ENCODE results near the gene CEMP1.
"Not testable (repeated sequence)": the region's sequence is repeated elsewhere in the genome, so short reads cannot be mapped to it uniquely, and the experiment has no call there.

CEMP1 gene, protein sequence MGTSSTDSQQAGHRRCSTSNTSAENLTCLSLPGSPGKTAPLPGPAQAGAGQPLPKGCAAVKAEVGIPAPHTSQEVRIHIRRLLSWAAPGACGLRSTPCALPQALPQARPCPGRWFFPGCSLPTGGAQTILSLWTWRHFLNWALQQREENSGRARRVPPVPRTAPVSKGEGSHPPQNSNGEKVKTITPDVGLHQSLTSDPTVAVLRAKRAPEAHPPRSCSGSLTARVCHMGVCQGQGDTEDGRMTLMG

DNA sequence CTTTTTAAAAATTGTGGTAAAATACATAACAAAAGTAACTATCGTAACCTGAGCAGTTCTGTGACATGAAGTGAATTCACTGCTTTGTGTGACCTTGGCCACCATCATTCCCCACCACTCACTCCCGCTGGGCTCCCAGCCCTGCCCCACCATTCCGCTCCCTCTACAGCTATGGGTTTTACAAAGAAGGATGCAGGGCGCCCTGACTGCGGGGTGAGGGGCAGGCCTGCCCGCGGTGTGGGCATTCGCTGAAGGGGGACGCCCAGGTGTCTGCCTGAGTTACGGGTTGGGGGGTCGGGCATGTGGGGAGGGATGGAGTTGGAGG lies at the start of gene CEMP1:
Gene CEMP1 (minus strand): TSS at position 38 of the 325 bp plus-strand sequence. CDS start 335 bp downstream, outside the sequence.
- no peak for DNase-seq (ENCODE audit: low read depth)

DNA sequence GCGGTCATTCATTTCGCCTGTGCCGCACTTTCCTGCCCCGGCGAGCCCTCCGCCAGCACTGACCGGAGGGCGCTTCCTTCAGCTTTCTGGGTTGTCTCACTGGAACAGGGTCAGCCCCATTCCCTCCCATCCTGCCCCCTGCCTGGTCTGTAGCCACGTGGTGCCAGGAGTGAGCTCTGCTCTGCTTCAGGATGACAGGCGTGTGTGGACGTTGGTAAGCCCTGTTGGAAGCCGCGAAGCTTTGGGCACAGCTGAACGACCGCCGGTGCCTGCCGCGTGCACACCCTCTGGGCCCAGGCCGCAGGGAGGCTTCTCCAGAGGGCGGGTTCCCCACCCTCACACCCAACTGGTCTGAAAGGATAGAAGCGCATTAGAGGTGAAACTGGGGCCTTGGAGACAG lies 49.6 kb upstream of the CEMP1 start:
- not testable (repeated sequence) for DNase-seq (ENCODE audit: low read depth)

DNA sequence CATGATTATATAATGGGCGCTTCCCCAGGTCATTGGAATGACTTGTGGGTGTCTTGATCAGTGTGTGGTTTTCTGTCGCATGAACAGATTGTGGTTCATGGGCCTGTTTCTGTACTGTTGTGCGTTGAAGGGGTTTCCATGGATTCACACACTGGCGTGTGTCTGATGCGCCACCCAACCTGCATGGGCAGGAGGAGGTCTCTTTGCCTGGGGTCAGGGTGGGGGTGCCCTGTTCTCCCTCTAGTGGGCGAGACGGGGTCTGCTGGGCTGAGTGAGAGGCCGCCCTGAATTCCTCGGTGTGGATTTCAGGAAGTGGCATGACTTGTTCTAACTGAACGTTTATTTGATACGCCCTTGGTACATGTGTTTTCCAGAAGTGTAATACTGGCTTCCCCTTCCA lies 48.9 kb upstream of the CEMP1 start:
- DNase-seq (ENCODE audit: low read depth), result not testable (repeated sequence)

DNA sequence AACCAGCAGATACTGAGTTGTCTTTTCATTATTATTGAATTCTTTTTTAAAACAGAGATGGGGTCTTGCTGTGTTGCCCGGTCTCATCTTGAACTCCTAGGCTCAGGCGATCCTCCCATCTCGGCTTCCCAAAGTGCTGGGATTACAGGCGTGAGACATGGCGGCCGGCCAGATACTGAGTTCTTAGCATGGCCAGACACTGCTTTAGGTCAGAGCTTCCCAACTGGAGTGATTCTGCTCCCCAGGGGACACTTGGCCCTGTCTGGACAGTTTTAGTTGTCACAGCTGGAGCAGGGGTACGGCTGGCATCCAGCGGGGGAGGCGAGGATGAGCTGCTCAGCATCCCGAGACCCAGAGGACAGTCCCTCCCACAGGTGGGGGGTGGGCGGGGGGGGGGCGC lies 47.7 kb upstream of the CEMP1 start:
- not testable (repeated sequence) for DNase-seq (ENCODE audit: low read depth)

DNA sequence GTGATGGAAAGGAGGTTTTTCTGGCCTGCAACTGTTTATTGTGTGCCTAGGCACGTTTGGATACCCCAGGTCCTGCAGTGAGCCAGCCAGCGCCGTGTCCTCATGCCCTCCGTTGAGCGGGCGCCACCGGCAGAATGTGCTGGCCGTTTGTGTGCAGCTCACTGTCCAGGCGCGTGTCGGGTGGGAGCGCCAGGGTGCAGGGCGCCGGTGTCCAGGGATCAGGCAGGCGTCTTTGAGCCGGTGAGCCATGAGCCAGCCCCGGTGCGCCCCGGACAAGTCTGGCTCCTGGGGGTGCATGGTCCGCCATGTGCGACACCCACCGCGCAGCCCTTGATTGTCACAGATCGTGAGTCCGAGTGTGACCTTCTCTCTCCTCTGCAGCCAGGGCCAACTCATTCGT lies 45.8 kb upstream of the CEMP1 start:
- DNase-seq (ENCODE audit: low read depth), result not testable (repeated sequence)

DNA sequence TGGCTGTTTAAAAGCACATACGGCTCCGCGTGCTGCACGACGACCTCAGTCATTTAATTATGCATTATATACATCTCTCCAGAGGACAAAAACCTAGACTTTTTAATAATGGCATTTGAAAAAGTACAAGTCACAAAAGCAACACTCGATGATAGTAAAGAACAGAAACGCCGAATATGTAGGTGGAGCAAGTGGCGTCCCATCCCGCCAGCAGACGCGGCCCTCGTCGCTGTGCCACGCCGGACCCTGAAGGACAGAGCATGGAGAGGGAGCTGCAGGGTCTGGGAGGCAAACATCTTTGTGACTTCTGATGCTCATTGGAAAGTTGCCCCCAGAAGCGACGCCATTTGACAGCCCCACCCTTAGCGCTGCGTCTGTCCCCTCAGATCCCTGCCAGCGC lies 44.6 kb upstream of the CEMP1 start:
- not testable (repeated sequence) for DNase-seq (ENCODE audit: low read depth)

DNA sequence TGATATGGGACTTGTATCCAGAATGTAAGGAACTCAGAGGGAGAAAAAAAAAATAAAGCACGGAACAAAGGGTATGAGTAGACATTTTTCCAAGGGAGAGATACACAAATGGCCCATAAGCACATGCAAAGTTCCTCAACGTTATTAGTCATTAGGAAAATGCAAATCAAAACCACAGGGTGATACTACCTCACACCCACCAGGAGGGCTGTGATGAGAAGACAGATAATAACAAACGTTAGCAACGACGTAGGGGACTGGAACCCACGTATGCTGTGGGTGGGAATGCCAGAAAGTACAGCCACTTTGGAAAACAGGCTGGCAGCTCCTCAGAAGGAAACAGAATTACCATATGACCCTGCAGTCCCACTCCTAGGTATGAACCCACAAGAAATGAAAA lies 41.5 kb upstream of the CEMP1 start:
- not testable (repeated sequence) for DNase-seq (ENCODE audit: low read depth)

DNA sequence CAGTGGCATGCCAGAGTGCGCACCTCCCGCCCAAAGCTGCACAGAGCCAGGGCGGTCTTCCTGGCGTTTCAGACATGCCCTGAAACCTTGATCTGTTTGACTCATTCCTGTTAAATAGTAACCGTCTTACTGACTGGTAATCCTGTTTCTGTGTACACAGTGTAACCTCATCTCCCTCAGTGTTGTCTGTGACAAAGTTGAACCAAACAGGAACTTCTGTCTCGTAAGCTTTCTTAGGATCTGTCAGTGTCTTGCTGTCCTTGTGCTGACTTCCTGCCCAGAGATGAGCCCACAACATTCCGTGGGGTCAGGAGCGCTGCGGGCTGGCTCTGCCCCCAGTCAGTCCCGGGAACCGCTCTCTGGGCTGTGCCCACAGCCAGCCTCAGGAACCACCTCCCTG lies 37.4 kb upstream of the CEMP1 start:
- DNase-seq (ENCODE audit: low read depth), result not testable (repeated sequence)

DNA sequence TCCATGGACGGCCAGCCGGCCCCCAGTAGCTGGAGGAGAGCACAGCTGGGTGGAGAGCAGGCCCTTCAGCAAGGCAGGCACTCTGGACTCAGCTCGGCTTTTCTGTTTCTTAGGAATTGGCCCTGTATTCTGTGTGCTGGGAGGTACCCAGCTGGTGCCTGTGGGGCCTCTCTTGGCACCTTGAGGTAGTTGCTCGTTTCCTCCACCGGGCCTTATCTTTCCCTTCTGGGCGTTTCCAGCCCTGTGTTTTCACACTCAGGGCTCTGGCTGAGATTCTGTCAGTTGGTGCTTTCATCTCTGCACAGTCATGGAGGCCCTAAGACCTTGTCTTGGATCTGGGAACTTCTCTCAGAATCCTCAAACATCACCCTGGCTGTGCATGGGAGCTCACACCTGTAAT lies 36.3 kb upstream of the CEMP1 start:
- DNase-seq (ENCODE audit: low read depth), result not testable (repeated sequence)

DNA sequence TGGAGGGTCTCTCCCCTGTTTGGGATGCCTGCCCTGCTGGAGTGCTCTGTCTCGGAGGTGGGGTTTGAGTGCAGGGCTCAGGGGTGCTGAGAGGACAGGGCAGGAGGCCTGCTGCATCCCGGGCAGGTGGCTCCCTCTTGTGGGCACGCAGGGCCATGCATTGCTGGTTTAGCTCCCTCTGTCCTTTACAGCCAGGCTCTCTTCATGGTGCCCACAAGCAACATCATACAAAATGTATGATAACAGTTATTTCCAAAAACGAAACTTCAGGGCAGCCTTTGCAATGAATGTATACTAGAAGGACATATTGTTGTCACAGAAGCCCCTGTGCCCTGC lies 29.6 kb upstream of the CEMP1 start:
- not testable (repeated sequence) for DNase-seq (ENCODE audit: low read depth)

DNA sequence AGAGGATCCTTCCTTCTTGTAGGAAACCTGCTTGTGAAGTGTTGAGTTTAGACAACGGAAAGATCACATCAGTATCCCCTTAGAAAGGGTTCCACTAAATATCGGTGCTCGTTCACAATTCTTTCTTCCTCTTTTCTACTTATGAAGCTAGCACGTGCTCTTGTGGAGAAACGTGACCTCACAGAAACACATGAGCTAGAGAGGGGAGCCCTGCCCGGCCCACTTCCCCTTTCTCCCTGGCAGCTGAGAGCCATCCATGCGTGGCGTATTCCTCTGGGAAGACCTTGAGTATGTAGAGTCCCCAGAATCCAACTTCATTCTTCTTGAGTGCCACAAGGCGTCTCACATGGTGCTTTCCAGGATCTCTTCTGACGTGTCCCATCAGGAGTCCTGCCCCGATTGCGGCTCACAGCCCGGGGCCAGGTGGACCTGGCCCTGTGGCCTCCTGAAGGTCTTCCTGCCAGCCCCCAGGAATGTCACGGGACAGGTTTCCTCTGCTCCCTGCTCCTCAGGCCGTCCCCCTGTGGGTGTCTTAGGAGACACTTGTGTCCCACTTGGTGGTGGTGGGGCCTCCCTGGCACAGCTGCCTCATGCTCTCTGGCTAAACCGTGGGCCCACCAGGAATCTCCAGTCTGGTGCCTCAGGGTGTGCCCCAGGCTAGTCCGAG lies 29.1 kb upstream of the CEMP1 start:
- DNase-seq (ENCODE audit: low read depth), result not testable (repeated sequence)

DNA sequence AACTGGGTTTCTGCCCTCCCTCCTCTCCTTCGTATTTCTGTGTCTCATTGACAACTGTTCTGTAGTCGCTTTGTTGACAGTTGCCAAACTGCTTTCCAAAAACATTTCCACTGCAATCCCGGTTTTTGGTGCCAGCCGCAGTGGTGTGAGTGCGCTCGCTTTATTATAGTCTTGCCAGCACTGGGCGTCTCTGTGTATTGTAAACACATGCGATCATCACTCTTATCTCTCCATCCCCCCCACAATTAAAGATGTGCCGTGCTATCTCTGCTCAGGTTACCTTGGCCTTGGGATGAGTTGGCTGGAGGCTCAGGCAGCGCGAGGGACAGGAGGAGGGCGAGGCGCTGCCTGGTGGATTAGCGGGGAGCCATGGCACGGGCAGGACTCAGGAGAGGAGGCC lies 25.9 kb upstream of the CEMP1 start:
- not testable (repeated sequence) for DNase-seq (ENCODE audit: low read depth)

DNA sequence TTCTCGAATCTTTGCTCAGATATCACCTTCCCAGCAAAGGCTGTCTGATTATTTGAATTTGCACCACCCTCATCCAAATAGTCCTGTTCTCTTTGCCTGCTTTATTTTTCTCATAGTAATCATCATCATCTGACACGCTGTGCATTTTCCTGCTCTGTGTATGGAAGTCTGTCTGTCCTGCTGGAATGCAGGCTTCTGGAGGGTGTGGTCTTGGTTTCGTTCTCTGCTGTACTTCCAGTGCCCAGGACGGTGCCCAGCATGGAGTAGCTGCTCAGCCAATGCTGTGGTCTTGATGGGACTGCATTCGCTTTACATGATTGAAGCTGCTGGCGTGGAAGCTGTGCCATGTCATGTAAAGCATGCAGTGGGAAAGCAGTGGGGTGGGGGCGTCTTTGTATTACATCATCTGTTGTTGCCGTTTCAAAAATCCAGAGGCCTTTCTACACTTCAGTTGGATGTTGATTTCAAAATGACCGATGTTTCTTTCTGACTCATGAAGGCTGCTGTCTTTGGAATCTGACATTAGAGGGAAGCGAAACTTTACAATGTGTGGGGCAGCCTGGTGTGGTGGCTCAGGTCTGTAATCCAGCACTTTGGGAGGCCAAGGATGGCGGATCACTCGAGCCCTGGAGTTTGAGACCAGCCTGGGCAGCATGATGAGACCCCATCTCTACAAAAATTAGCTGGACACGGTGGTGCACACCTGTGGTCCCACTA lies 23.7 kb upstream of the CEMP1 start:
- not testable (repeated sequence) for DNase-seq (ENCODE audit: low read depth)

DNA sequence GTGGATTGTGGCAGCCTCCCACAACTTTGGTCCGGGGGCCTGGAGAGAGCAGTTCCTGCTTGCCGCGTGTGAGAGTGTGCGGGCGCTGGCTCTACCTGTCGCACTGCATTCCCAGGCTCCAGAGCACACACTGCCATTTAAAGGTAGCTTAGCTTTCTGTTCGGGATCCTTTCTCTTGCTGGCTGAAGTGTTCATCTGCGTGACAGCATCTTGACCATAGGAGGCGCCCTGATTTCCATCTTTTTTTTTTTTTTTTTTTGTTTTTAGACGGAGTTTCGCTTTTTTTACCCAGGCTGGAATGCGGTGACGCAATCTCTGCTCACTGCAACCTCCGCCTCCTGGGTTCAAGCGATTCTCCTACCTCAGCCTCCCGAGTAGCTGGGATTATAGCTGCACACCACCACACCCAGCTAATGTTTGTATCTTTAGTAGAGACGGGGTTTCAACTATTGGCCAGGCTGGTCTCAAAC lies 20.2 kb upstream of the CEMP1 start:
- DNase-seq (ENCODE audit: low read depth), result not testable (repeated sequence)

DNA sequence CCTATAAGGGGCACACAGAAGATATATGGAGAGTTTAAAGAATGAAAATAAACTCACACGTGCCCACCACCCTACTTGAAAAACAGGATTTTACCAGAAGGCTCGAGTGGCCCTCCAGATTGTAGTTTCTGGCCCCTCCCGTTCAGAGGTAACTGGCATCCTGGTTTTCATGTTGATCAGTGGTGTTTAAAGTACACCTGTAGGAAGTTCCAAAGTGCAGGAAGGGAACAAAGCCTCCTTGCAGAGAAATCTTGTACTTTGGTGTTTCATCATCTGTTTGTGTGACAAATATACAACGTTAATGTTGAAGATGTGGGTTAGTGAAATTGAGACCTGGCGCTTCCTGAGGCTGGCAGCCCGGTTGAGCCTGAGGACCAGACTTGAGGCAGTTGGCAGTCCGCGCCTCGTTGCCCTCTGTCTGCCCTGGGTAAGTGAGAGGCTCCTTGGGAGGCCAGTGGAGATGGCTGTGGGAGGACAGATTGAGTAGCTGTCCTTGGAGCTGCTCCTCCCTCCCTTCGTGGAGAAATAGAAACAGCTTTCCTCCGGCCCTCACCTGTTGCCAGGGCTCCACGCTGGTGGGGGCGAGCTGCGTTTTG lies 19.2 kb upstream of the CEMP1 start:
- not testable (repeated sequence) for DNase-seq (ENCODE audit: low read depth)

DNA sequence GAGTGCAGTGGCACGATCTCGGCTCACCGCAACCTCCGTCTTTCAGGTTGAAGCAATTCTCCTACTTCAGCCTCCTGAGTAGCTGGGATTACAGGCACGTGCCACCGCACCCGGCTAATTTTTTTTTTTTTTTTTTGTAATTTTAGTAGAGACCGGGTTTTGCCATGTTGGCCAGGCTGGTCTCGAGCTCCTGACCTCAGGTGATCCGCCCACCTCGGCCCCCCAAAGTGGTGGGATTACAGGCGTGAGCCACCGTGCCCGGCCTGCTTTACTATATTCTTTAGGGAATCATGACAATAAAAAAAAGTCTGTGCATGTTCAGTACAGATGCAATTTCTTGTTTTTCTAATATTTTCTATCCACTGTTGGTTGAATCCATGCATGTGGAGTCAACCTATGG lies 12.6 kb upstream of the CEMP1 start:
- DNase-seq (ENCODE audit: low read depth), result not testable (repeated sequence)

DNA sequence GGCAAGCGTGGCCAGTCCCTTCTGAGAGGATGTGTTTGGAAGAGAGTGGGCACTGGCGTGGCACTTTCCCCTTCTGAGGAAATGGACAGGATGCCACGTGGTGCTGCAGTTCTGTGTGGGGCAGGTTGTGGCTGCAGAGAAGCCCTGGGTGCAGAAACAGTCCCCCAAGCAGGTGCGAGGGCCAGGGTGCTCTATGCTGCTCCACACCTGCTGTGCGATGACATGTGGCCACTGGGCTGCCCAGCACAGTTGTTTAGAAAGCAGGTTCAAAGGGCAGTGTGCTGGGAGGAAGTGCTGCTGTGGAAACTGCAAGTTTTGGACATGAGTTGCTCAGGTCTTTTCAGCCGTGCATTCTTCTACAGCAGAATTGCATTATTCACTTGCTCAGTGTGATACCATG lies 10.2 kb upstream of the CEMP1 start:
- DNase-seq (ENCODE audit: low read depth), result not testable (repeated sequence)

DNA sequence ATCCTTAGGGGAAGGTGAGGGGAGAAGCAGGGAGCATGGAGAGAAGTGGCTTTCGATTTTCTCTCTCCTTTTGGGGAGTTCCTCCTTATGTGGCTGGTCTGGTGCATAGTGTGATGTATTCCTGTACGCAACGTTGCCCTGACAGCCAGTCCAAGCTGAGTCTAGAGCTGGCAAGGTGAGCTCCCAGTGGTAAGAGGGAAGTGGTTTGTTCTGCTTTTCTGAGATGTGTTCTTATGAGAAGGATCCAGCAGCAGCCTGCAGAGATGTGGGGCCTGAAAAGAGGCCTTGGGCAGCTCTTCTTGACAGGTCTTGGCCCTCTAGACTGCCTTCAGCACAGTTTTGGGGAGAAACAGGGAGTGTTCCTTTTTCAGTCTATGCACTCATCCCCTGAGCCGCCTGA lies 9.7 kb upstream of the CEMP1 start:
- not testable (repeated sequence) for DNase-seq (ENCODE audit: low read depth)

DNA sequence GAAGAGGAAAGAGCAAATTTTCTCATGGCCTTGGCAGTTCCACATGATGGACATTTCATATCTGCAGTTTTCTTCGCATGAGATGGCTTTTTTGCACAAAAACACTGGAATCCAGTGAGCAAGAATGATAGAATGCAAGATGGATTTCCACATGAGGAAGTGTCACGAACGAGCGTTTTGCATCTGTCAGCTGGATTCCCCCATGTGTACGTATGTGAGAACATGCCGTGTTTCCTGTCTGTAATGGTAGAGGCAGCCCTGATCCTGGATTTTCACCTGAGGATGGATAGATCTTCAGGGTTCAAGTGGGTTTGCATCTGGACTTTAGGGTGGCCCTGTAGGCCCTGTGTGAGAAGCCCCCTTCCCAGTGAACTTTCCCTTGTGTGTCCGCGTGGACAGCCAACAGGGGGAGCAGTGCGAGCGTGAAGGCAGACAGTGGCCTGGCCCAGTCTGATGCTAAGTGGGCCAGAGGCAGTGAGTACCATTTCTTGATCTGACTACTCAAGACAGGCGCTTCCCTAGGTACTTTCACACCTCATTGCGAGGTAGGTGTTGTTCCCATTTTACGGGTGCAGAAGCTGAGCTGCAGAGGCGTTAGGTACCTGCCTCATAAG lies 8.7 kb upstream of the CEMP1 start:
- DNase-seq (ENCODE audit: low read depth), result not testable (repeated sequence)

DNA sequence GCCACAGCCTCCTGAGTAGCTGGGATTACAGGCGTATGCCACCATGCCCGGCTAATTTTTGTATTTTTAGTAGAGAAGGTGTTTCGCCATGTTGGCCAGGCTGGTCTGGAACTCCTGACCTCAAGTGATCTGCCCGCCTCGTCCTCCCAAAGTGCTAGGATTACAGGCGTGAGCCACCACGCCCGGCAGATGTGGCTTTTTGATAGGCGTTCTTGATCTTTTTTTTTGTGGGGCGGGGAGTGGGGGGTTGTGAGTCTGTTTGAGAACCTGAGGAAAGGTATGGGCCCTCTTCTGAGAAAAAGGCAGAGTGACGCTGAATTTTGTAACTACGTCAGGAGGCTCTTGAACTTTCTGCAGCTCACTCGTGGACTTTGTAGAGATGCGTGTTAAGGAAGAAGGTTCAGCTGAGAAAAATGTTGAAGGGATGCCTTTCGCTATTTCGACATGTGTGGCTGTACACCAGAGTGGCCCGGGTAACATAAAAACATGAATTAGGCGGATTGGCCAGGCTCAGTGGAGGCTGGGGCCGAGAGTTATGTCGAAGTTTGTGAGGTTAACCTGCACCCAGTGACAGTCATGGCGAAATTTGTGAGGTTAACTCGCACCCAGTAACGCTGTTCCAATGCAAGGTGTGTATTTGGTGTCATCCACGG lies 8.1 kb upstream of the CEMP1 start:
- DNase-seq (ENCODE audit: low read depth), result not testable (repeated sequence)

DNA sequence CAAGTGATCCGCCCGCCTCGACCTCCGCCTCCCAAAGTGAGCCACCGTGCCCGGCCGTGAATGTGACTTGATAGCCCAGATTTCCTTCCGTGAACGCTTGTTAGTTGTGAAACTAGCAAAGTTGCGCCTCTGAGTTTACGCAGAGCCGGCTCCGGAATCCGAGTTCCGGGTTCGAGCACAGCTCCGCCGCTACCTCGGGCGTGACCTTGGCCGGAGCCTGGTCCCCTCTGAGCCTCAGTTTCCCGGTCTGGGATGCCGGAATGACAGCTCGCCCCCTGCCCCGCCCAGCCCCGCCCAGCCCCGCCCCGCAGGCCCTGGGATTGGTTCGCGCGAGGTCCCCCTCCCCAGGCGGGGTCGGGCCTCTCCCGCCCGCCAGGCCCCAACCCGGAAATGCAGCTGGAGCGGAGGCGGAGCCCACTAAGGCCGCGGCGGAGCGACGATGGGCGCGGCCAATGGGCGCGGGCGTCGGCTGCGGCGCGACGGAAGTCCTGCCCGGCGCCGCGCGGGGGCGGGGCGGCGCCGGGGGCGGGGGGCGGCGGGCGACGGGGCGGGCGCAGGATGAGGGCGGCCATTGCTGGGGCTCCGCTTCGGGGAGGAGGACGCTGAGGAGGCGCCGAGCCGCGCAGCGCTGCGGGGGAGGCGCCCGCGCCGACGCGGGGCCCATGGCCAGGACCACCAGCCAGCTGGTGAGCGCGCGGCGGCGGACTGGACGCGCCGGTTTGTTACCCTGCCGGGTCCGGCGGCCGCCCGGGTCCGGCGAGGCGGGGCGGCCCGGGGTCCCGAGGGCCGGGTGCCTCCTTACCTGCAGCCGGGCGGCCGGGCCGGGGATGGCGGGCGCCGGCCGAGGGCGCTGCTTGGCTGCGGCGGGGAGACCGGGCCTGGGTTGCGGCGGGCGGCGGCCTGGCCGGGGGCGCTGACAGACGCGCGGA lies 6.5 kb upstream of the CEMP1 start, which contains the start of gene PDPK1:
Gene PDPK1 (plus strand): TSS at position 571 of the 929 bp plus-strand sequence. CDS start 92 bp downstream, at position 663.
- DNase-seq (ENCODE audit: low read depth), result peak; percentile 59
